ENCODE data around the gene TMEM234.

Gene TMEM234

DNA sequence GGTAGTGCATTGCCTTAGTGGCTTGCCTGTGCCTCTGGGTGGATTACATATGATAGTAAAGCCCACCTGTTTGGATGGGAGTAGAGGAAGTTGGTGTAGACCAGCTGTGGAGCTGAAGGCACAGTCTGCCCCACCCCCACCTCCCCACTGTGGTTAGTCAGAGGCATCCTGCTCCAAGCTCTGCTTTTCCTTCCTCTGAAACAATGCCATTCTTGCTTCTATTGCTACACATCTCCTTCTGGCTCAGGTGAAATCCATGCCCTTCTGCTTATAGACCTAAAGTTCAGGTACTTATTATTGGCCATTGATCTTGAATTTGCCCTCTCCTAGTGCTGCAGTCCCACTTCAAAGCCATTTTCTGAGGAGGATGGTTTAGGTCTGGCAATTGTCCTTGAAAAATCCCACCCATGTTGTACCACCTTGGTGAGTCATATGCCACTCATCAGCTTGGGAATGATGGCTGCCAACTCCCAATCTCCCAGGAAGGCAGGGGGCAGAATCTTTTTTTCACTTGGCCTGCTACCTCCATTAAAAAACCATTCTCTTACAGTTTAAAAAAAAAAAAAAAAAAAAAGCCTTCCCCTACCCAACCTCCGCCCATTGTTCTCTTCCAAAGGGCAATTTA is 49.4 kb downstream of the TMEM234 start:
- TF ChIP-seq ZFX (IDR thresholded peaks at IDR 0.05; ENCODE audit: borderline replicate concordance): no peak
- TF ChIP-seq, protein P1, sequence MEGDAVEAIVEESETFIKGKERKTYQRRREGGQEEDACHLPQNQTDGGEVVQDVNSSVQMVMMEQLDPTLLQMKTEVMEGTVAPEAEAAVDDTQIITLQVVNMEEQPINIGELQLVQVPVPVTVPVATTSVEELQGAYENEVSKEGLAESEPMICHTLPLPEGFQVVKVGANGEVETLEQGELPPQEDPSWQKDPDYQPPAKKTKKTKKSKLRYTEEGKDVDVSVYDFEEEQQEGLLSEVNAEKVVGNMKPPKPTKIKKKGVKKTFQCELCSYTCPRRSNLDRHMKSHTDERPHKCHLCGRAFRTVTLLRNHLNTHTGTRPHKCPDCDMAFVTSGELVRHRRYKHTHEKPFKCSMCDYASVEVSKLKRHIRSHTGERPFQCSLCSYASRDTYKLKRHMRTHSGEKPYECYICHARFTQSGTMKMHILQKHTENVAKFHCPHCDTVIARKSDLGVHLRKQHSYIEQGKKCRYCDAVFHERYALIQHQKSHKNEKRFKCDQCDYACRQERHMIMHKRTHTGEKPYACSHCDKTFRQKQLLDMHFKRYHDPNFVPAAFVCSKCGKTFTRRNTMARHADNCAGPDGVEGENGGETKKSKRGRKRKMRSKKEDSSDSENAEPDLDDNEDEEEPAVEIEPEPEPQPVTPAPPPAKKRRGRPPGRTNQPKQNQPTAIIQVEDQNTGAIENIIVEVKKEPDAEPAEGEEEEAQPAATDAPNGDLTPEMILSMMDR (IDR thresholded peaks at IDR 0.05): no peak
- no peak overlapping the region for H3K27ac ChIP-seq

DNA sequence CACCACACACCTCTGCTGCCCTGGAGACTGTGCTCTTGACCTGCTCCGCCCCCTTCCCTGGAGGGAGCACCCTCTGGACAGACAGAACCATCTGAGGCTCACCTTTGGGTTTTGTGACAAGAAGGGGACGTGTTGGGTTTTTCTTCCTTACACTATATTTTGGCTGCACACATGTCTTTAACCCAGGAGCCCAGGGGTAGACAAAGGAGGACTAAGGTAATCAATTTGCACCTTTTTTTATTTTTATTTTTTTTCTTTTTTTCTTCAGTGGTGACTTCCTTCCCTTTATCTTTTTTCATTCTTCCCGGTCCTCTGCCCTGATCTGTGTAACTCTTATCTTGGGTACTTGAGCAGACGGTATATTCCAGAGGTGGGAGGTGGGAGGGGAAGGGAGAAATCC is 51.2 kb downstream of the TMEM234 start:
- TF ChIP-seq, protein P1 (IDR thresholded peaks at IDR 0.05): no peak
- no peak for TF ChIP-seq ZFX (IDR thresholded peaks at IDR 0.05; ENCODE audit: borderline replicate concordance)
- no peak overlapping the region for H3K27ac ChIP-seq
